DOHH2 (cell line): ENCODE results near the gene DCLK1.

ENCODE experiments used
- H3F3A ChIP-seq: fragments of 200-600 bp; sonication (generic), shearing (Covaris generic); 2 replicates; pipeline ENCODE4 v1.6.0; 2016; ENCODE audit warnings: antibody characterized with exemption, mild to moderate bottlenecking; ENCODE audit not compliant: control insufficient read depth, insufficient read depth
- H3K27ac ChIP-seq: fragments of 200-600 bp; sonication (generic); 2 replicates; pipeline ENCODE4 v1.5.1; 2014; ENCODE audit warnings: low read depth, mild to moderate bottlenecking, low read length, moderate library complexity
- H3K27me3 ChIP-seq: fragments of 200-600 bp; sonication (generic); 2 replicates; pipeline ENCODE4 v1.6.1; 2014; ENCODE audit warnings: mild to moderate bottlenecking, low read length, mixed read lengths; ENCODE audit not compliant: control insufficient read depth
- H3K36me3 ChIP-seq: fragments of 200-600 bp; sonication (generic); 2 replicates; pipeline ENCODE4 v1.6.1; 2014; ENCODE audit warnings: mild to moderate bottlenecking, low read length, moderate library complexity, mixed read lengths; ENCODE audit not compliant: control insufficient read depth
- H3K4me1 ChIP-seq: fragments of 200-600 bp; sonication (generic); 2 replicates; pipeline ENCODE4 v1.6.1; 2014; ENCODE audit warnings: mild to moderate bottlenecking, low read length, mixed read lengths; ENCODE audit not compliant: control insufficient read depth
- H3K4me2 ChIP-seq: fragments of 200-600 bp; sonication (generic); 2 replicates; pipeline ENCODE4 v1.6.0; 2014; ENCODE audit warnings: mild to moderate bottlenecking, low read length, moderate library complexity
- H3K4me3 ChIP-seq: fragments of 200-600 bp; sonication (generic); 2 replicates; pipeline ENCODE4 v1.5.1; 2014; ENCODE audit warnings: mild to moderate bottlenecking, low read length, mixed read lengths
- H3K79me2 ChIP-seq: fragments of 200-600 bp; sonication (generic); 2 replicates; pipeline ENCODE4 v1.6.1; 2014; ENCODE audit warnings: mild to moderate bottlenecking, low read length, mixed read lengths; ENCODE audit not compliant: control insufficient read depth
- H3K9me2 ChIP-seq: fragments of 200-600 bp; sonication (generic); replicated peaks from 2 replicates; pipeline ENCODE4 v1.6.1; 2014; ENCODE audit warnings: mild to moderate bottlenecking, low read length, mixed read lengths; ENCODE audit not compliant: control insufficient read depth
- H3K9me3 ChIP-seq: fragments of 200-600 bp; sonication (generic); 2 replicates; pipeline ENCODE4 v1.6.1; 2014; ENCODE audit warnings: antibody characterized with exemption, low read length, mixed read lengths; ENCODE audit not compliant: control insufficient read depth, insufficient read depth
- H4K20me1 ChIP-seq: fragments of 200-600 bp; sonication (generic); 2 replicates; pipeline ENCODE4 v1.6.0; 2014; ENCODE audit warnings: low read depth, mild to moderate bottlenecking, antibody characterized with exemption, low read length, moderate library complexity; ENCODE audit not compliant: control insufficient read depth, insufficient read depth
- CTCF ChIP-seq: fragments of 200-600 bp; sonication (generic); IDR thresholded peaks from one replicate; pipeline ENCODE4 v1.5.1; 2014; ENCODE audit warnings: antibody characterized with exemption, mild to moderate bottlenecking, low read depth, low read length; ENCODE audit not compliant: poor library complexity, severe bottlenecking
- EZH2phosphoT487 ChIP-seq: fragments of 200-600 bp; sonication (generic); IDR thresholded peaks from 2 replicates; pipeline ENCODE4 v1.6.1; 2017; ENCODE audit warnings: borderline replicate concordance, mild to moderate bottlenecking, antibody characterized with exemption, low read length, moderate library complexity, mixed read lengths

The DCLK1 gene

GRCh38 chr13:36173571-36174322, 42.6 kb upstream of the DCLK1 start:
- H3K79me2 ChIP-seq, result no peaks in the 10 kb centered on the region
- no peaks in the 10 kb centered on the region for H3K27me3 ChIP-seq
- no peak overlapping the region for H3K4me2 ChIP-seq
- no peak overlapping the region for H3K27ac ChIP-seq
- H3K9me3 ChIP-seq, result peaks cover 5% of the 10 kb centered on the region; the same call in 1 of the 2 replicates
- H3K4me3 ChIP-seq, result no peak overlapping the region
- no peaks in the 10 kb centered on the region for H3K4me1 ChIP-seq
- no peaks in the 10 kb centered on the region for H3F3A ChIP-seq
- no peaks in the 10 kb centered on the region for H3K9me2 ChIP-seq
- H4K20me1 ChIP-seq, result no peaks in the 10 kb centered on the region
- H3K36me3 ChIP-seq, result no peaks in the 10 kb centered on the region
- no peak for TF ChIP-seq EZH2phosphoT487
- TF ChIP-seq CTCF, result no peak

- no peak overlapping the region for H3K4me3 ChIP-seq
- no peak overlapping the region for H3K4me2 ChIP-seq
- no peaks in the 10 kb centered on the region for H3K4me1 ChIP-seq
- no peaks in the 10 kb centered on the region for H4K20me1 ChIP-seq
- H3K9me2 ChIP-seq, result no peaks in the 10 kb centered on the region
- H3K79me2 ChIP-seq, result no peaks in the 10 kb centered on the region
- H3K36me3 ChIP-seq, result no peaks in the 10 kb centered on the region
- no peaks in the 10 kb centered on the region for H3F3A ChIP-seq
- no peak overlapping the region for H3K27ac ChIP-seq
- no peaks in the 10 kb centered on the region for H3K27me3 ChIP-seq
- TF ChIP-seq EZH2phosphoT487 (no peak), CTCF (no peak)
- H3K9me3 ChIP-seq, result peaks cover 5% of the 10 kb centered on the region; the same call in 1 of the 2 replicates
Measured at GRCh38 chr13:36166046-36166445, 34.9 kb upstream of the DCLK1 start.

GRCh38 chr13:36163809-36164308, 32.7 kb upstream of the DCLK1 start:
- no peak overlapping the region for H3K4me3 ChIP-seq
- no peaks in the 10 kb centered on the region for H4K20me1 ChIP-seq
- H3K9me2 ChIP-seq, result no peaks in the 10 kb centered on the region
- no peaks in the 10 kb centered on the region for H3K4me1 ChIP-seq
- no peaks in the 10 kb centered on the region for H3K79me2 ChIP-seq
- H3K27ac ChIP-seq, result no peak overlapping the region
- no peaks in the 10 kb centered on the region for H3K27me3 ChIP-seq
- no peaks in the 10 kb centered on the region for H3K36me3 ChIP-seq
- no peaks in the 10 kb centered on the region for H3F3A ChIP-seq
- no peak overlapping the region for H3K4me2 ChIP-seq
- TF ChIP-seq CTCF (no peak), EZH2phosphoT487 (no peak)
- H3K9me3 ChIP-seq, result no peaks in the 10 kb centered on the region
